IMR-90 (cell line): ENCODE measurements around the gene LAG3. TPM values are rescaled to one million over a fixed set of nuclear protein-coding genes. Genes with fewer than 3 reads are reported as not detected.

Experiments
- ATAC-seq: fragments of 200-7000 bp; cut with Tn5 transposase; 2 replicates; pipeline ENCODE4 v1.9.1; 2020; ENCODE audit warnings: low read depth, mild to moderate bottlenecking, moderate library complexity
- BruUV-seq: library from RNA; stranded (reverse); fragments of 400-500 nt; replicated peaks from 2 replicates; lab custom pipeline; 2021; lab: Mats Ljungman, UMichigan
- CTCF ChIA-PET: fragments of 300-600 bp; formaldehyde crosslinking; extraction: SDS; loops from one replicate; lab custom pipeline; 2021; ENCODE audit warnings: antibody characterized with exemption; lab: Yijun Ruan, JAX
- POLR2A ChIA-PET: fragments of 300-600 bp; sonication (Branson Sonifier 250); formaldehyde crosslinking; loops from one replicate; lab custom pipeline; 2022; ENCODE audit warnings: antibody characterized with exemption; ENCODE audit not compliant: unreplicated experiment; lab: Charles Lee
- DNase-seq: peaks from one replicate; pipeline ENCODE4 v3.0.0; 2013
- H2AFZ ChIP-seq: replicated peaks from 2 replicates; pipeline ENCODE3; 2013; ENCODE audit warnings: low read length, mild to moderate bottlenecking; ENCODE audit not compliant: poor library complexity
- H2AK5ac ChIP-seq: 2 replicates; pipeline ENCODE4 v1.6.1; 2013; ENCODE audit warnings: low read depth, low read length, inconsistent platforms
- H2AK9ac ChIP-seq: replicated peaks from 2 replicates; pipeline ENCODE3; 2013; ENCODE audit warnings: mild to moderate bottlenecking, low read depth, low read length, moderate library complexity; ENCODE audit not compliant: poor library complexity
- H2BK120ac ChIP-seq: 2 replicates; pipeline ENCODE4 v1.6.1; 2013; ENCODE audit warnings: low read depth, low read length, inconsistent platforms
- H2BK15ac ChIP-seq: 3 replicates; pipeline ENCODE4 v1.6.1; 2013; ENCODE audit warnings: low read depth, low read length, inconsistent platforms
- H2BK20ac ChIP-seq: 2 replicates; pipeline ENCODE4 v1.6.1; 2013; ENCODE audit warnings: low read depth, mild to moderate bottlenecking, inconsistent platforms, low read length, moderate library complexity
- H2BK5ac ChIP-seq: 2 replicates; pipeline ENCODE4 v1.6.1; 2013; ENCODE audit warnings: mild to moderate bottlenecking, low read depth, low read length, inconsistent platforms; ENCODE audit not compliant: poor library complexity, severe bottlenecking
- H3K14ac ChIP-seq: replicated peaks from 2 replicates; pipeline ENCODE4 v1.6.1; 2013; ENCODE audit warnings: low read depth, low read length, inconsistent platforms
- H3K18ac ChIP-seq: 2 replicates; pipeline ENCODE4 v1.6.1; 2013; ENCODE audit warnings: low read depth, low read length, control low read depth
- H3K23ac ChIP-seq: 2 replicates; pipeline ENCODE4 v1.6.1; 2013; ENCODE audit warnings: low read depth, low read length, inconsistent platforms
- H3K27ac ChIP-seq: 2 replicates; pipeline ENCODE4 v1.5.1; 2013; ENCODE audit warnings: mild to moderate bottlenecking, control low read depth, low read length; ENCODE audit not compliant: insufficient read depth
- H3K27me3 ChIP-seq: 2 replicates; pipeline ENCODE4 v1.6.1; 2013; ENCODE audit warnings: low read length; ENCODE audit not compliant: control insufficient read depth, insufficient read depth
- H3K36me3 ChIP-seq: 2 replicates; pipeline ENCODE4 v1.6.1; 2013; ENCODE audit warnings: low read length, mixed read lengths; ENCODE audit not compliant: control insufficient read depth, insufficient read depth
- H3K4ac ChIP-seq: 2 replicates; pipeline ENCODE4 v1.6.1; 2013; ENCODE audit warnings: low read depth, low read length, inconsistent platforms
- H3K4me1 ChIP-seq: 2 replicates; pipeline ENCODE4 v1.6.1; 2013; ENCODE audit warnings: low read length, mixed read lengths; ENCODE audit not compliant: control insufficient read depth, insufficient read depth
- H3K4me2 ChIP-seq: 2 replicates; pipeline ENCODE4 v1.6.1; 2013; ENCODE audit warnings: low read depth, mild to moderate bottlenecking, control low read depth, low read length, moderate library complexity
- H3K4me3 ChIP-seq: 2 replicates; pipeline ENCODE4 v1.5.1; 2013; ENCODE audit warnings: low read depth, mild to moderate bottlenecking, control low read depth, low read length, moderate library complexity; ENCODE audit not compliant: insufficient read depth
- H3K56ac ChIP-seq: 2 replicates; pipeline ENCODE4 v1.6.1; 2013; ENCODE audit warnings: low read length, inconsistent platforms; ENCODE audit not compliant: insufficient read depth; ENCODE audit errors: extremely low read depth
- H3K79me1 ChIP-seq, 2 experiments: 2 replicates each; pipeline ENCODE4 v1.6.1; 2013; ENCODE audit warnings: low read length in 2 of 2, inconsistent platforms in 1 of 2, low read depth in 1 of 2
- H3K9ac ChIP-seq: 2 replicates; pipeline ENCODE4 v1.6.1; 2013; ENCODE audit warnings: low read depth, low read length, control low read depth
- H3K9me1 ChIP-seq: 2 replicates; pipeline ENCODE4 v1.6.1; 2013; ENCODE audit warnings: low read length, inconsistent platforms; ENCODE audit not compliant: insufficient read depth
- H3K9me3 ChIP-seq: 2 replicates; pipeline ENCODE4 v1.6.1; 2013; ENCODE audit warnings: low read length; ENCODE audit not compliant: control insufficient read depth, insufficient read depth
- H4K20me1 ChIP-seq: 2 replicates; pipeline ENCODE4 v1.6.1; 2013; ENCODE audit warnings: low read length, inconsistent platforms; ENCODE audit not compliant: insufficient read depth
- H4K5ac ChIP-seq: 2 replicates; pipeline ENCODE4 v1.6.1; 2013; ENCODE audit warnings: mild to moderate bottlenecking, low read depth, low read length, control low read depth
- H4K8ac ChIP-seq, 2 experiments: 2 replicates each; pipeline ENCODE4 v1.6.1; 2013; ENCODE audit warnings: low read depth in 2 of 2, low read length in 2 of 2, control low read depth in 1 of 2, inconsistent platforms in 1 of 2
- H4K91ac ChIP-seq: 2 replicates; pipeline ENCODE4 v1.6.1; 2013; ENCODE audit warnings: low read depth, low read length, inconsistent platforms; ENCODE audit not compliant: insufficient read depth
- BHLHE40 ChIP-seq: fragments of 150-350 bp; IDR thresholded peaks from 2 replicates; pipeline ENCODE4 v1.6.1; 2016; ENCODE audit warnings: mild to moderate bottlenecking, low read depth, low read length
- CEBPB ChIP-seq: IDR thresholded peaks from 2 replicates; pipeline ENCODE4 v1.6.1; 2012; ENCODE audit warnings: low read depth, low read length, improper control_type of control experiment
- CHD1 ChIP-seq: IDR thresholded peaks from 2 replicates; pipeline ENCODE4 v1.6.1; 2012; ENCODE audit warnings: low read depth, low read length, improper control_type of control experiment
- FOS ChIP-seq: fragments of 150-350 bp; IDR thresholded peaks from 2 replicates; pipeline ENCODE4 v1.6.1; 2016; ENCODE audit warnings: low read depth, low read length
- MAZ ChIP-seq: IDR thresholded peaks from 2 replicates; pipeline ENCODE4 v1.6.1; 2012; ENCODE audit warnings: low read depth, mild to moderate bottlenecking, low read length, improper control_type of control experiment, moderate library complexity, borderline replicate concordance
- MXI1 ChIP-seq: IDR thresholded peaks from 2 replicates; pipeline ENCODE4 v1.6.1; 2012; ENCODE audit warnings: low read depth, mild to moderate bottlenecking, low read length, moderate library complexity, borderline replicate concordance
- NFE2L2 ChIP-seq: fragments of 150-350 bp; IDR thresholded peaks from 2 replicates; pipeline ENCODE4 v1.6.1; 2016; ENCODE audit warnings: low read depth, mild to moderate bottlenecking, low read length
- POLR2A ChIP-seq: IDR thresholded peaks from 2 replicates; pipeline ENCODE4 v1.6.1; 2012; ENCODE audit warnings: mild to moderate bottlenecking, low read depth, low read length
- RAD21 ChIP-seq: IDR thresholded peaks from 2 replicates; pipeline ENCODE4 v1.6.1; 2012; ENCODE audit warnings: low read length, improper control_type of control experiment
- RCOR1 ChIP-seq: IDR thresholded peaks from 2 replicates; pipeline ENCODE4 v1.6.1; 2012; ENCODE audit warnings: mild to moderate bottlenecking, low read length, improper control_type of control experiment; ENCODE audit not compliant: insufficient replicate concordance
- RFX5 ChIP-seq: IDR thresholded peaks from 2 replicates; pipeline ENCODE4 v1.8.0; 2012; ENCODE audit warnings: low read depth, mild to moderate bottlenecking, low read length, moderate library complexity
- SMC3 ChIP-seq: fragments of 150-350 bp; IDR thresholded peaks from 2 replicates; pipeline ENCODE4 v1.6.1; 2016; ENCODE audit warnings: low read depth, mild to moderate bottlenecking, antibody characterized with exemption, low read length, moderate library complexity
- WGBS, 2 experiments: methylation state at CpG; one replicate each; pipeline versions ENCODE4 v1.1.5 to v1.1.7; 2013; ENCODE audit warnings: missing lambda C conversion rate in 2 of 2; ENCODE audit not compliant: insufficient read length in 1 of 2; ENCODE audit errors: extremely low coverage in 2 of 2; 5-methylcytosine and 5-hydroxymethylcytosine counted together
- dilution Hi-C: fragments of 300-500 bp; cut with HindIII; formaldehyde crosslinking; loops from one replicate; pipeline ENCODE4 v1.14.3; 2018; ENCODE audit warnings: low sequenced_read_pairs; ENCODE audit not compliant: unreplicated experiment
- in situ Hi-C: fragments of 300-500 bp; cut with MboI; formaldehyde crosslinking; loops from 3 replicates; pipeline ENCODE4 v1.14.3; 2019; ENCODE audit warnings: low sequenced_read_pairs, inconsistent platforms, mixed read lengths
- intact Hi-C: fragments of 100-400 bp; cut with micrococcal nuclease; formaldehyde crosslinking; loops from 2 replicates; pipeline ENCODE4 v1.10.0; 2022
- polyA plus RNA-seq, 3 experiments: library from polyadenylated mRNA; depleted of rRNA; stranded (reverse); fragments of >200 nt; gene quantifications; 2 replicates each; pipeline ENCODE4 v1.2.3, GENCODE V29; 2012; ENCODE audit warnings: low replicate concordance in 1 of 3
- total RNA-seq: library from RNA; depleted of rRNA; stranded (reverse); fragments of >200 nt; gene quantifications from 2 replicates; pipeline ENCODE4 v1.2.3, GENCODE V29; 2012
- TF ChIP-seq, protein P1 (sequence below): conservative IDR thresholded peaks from 2 replicates; pipeline ENCODE4 v1.5.1; 2012; ENCODE audit warnings: mild to moderate bottlenecking, low read depth, low read length, improper control_type of control experiment
- TF ChIP-seq, protein P2 (sequence below): fragments of 150-350 bp; IDR thresholded peaks from 2 replicates; pipeline ENCODE4 v1.6.1; 2016; ENCODE audit warnings: low read depth, mild to moderate bottlenecking, low read length, moderate library complexity, borderline replicate concordance
- TF ChIP-seq, protein P3 (sequence below): fragments of 150-350 bp; IDR thresholded peaks from 2 replicates; pipeline ENCODE4 v1.6.1; 2017; ENCODE audit warnings: mild to moderate bottlenecking, antibody characterized with exemption, low read length, low read depth

The LAG3 gene
- total and polyA plus RNA-seq, 2 of the 4 experiments (the other 2 are of a cell fraction), result 0.41 TPM; not detected in 1

DNA sequence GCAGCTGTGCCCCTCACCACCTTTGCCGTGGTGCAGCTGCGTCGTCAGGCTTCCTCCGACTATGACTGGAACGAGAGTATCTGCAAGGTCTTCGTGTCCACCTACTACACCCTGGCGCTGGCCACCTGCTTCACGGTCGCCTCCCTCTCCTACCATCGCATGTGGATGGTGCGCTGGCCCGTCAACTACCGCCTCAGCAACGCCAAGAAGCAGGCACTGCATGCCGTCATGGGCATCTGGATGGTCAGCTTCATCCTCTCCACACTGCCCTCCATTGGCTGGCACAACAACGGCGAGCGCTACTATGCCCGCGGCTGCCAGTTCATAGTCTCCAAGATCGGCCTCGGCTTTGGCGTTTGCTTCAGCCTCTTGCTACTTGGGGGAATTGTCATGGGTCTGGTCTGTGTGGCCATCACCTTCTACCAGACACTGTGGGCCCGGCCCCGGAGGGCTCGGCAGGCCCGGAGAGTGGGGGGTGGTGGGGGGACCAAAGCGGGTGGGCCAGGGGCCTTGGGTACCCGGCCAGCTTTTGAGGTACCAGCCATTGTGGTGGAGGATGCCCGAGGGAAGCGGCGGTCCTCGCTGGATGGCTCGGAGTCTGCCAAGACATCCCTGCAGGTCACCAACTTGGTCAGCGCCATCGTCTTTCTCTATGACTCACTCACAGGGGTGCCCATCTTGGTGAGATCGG, 51.9 kb downstream of the LAG3 start:
- peak overlapping the region; percentile 18; the same call in 1 of the 2 replicates for H2AK5ac ChIP-seq
- H4K5ac ChIP-seq, result no peak overlapping the region
- no peak overlapping the region for H3K9ac ChIP-seq
- intact Hi-C loops, result loop anchor here (2.0 kb wide), 1 partner anchor 207 kb away; no protein-coding TSS in a partner anchor
- no peak overlapping the region for H4K8ac ChIP-seq
- H4K91ac ChIP-seq, result no peak overlapping the region
- no peak overlapping the region for H3K56ac ChIP-seq
- H2BK120ac ChIP-seq, result no peak overlapping the region
- no peak overlapping the region for H3K4me3 ChIP-seq
- H3K23ac ChIP-seq, result no peak overlapping the region
- no peak overlapping the region for H2BK15ac ChIP-seq
- H3K27ac ChIP-seq, result no peak overlapping the region
- H2BK20ac ChIP-seq, result no peak overlapping the region
- dilution Hi-C loops, result no loop called here
- H3K18ac ChIP-seq, result no peak overlapping the region
- H3K27me3 ChIP-seq, result peaks cover 2% of the 10 kb centered on the region; the same call in 1 of the 2 replicates
- in situ Hi-C loops, result loop anchor here (10.0 kb wide), 1 partner anchor 209 kb away; no protein-coding TSS in a partner anchor
- peak overlapping the region; percentile 38 for H2AFZ ChIP-seq
- no peaks in the 10 kb centered on the region for H3K9me3 ChIP-seq
- peaks cover 2% of the 10 kb centered on the region; the same call in 1 of the 2 replicates for H3K9me1 ChIP-seq
- no peaks in the 10 kb centered on the region for H4K20me1 ChIP-seq
- H2BK5ac ChIP-seq, result no peak overlapping the region
- DNase-seq, result no peak
- ATAC-seq, result no peak
- H3K4ac ChIP-seq, result no peak overlapping the region
- POLR2A ChIA-PET, result no interaction called here
- CTCF ChIA-PET, result interaction anchor here (1.0 kb wide), 1 partner anchor 58 kb away, joined by 4 read pairs; the partner anchor contains the start of gene PTMS
- H3K79me1 ChIP-seq, result peaks cover 2 to 39% of the 10 kb centered on the region in 2 experiments; a peak in 3 of 4 replicates
- 94% methylated on average over 23 of the region's 37 CpGs; no CpG with 5 or more reads in 1 of the 2 experiments for WGBS, 2 experiments
- no TSS peak for BruUV-seq
- H3K14ac ChIP-seq, result no peak overlapping the region
- no peaks in the 10 kb centered on the region for H3K36me3 ChIP-seq
- H3K4me2 ChIP-seq, result no peak overlapping the region
- H3K4me1 ChIP-seq, result peaks cover 18% of the 10 kb centered on the region
- no peak overlapping the region for H2AK9ac ChIP-seq
- TF ChIP-seq CHD1 (no peak), CEBPB (no peak), MAZ (no peak), NFE2L2 (no peak), BHLHE40 (no peak), POLR2A (no peak), MXI1 (no peak), FOS (no peak), SMC3 (no peak), RAD21 (no peak), RCOR1 (no peak), RFX5 (no peak)
- TF ChIP-seq, protein P1, sequence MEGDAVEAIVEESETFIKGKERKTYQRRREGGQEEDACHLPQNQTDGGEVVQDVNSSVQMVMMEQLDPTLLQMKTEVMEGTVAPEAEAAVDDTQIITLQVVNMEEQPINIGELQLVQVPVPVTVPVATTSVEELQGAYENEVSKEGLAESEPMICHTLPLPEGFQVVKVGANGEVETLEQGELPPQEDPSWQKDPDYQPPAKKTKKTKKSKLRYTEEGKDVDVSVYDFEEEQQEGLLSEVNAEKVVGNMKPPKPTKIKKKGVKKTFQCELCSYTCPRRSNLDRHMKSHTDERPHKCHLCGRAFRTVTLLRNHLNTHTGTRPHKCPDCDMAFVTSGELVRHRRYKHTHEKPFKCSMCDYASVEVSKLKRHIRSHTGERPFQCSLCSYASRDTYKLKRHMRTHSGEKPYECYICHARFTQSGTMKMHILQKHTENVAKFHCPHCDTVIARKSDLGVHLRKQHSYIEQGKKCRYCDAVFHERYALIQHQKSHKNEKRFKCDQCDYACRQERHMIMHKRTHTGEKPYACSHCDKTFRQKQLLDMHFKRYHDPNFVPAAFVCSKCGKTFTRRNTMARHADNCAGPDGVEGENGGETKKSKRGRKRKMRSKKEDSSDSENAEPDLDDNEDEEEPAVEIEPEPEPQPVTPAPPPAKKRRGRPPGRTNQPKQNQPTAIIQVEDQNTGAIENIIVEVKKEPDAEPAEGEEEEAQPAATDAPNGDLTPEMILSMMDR, result no peak
- TF ChIP-seq, protein P2, sequence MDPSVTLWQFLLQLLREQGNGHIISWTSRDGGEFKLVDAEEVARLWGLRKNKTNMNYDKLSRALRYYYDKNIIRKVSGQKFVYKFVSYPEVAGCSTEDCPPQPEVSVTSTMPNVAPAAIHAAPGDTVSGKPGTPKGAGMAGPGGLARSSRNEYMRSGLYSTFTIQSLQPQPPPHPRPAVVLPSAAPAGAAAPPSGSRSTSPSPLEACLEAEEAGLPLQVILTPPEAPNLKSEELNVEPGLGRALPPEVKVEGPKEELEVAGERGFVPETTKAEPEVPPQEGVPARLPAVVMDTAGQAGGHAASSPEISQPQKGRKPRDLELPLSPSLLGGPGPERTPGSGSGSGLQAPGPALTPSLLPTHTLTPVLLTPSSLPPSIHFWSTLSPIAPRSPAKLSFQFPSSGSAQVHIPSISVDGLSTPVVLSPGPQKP, result no peak
- TF ChIP-seq, protein P3, sequence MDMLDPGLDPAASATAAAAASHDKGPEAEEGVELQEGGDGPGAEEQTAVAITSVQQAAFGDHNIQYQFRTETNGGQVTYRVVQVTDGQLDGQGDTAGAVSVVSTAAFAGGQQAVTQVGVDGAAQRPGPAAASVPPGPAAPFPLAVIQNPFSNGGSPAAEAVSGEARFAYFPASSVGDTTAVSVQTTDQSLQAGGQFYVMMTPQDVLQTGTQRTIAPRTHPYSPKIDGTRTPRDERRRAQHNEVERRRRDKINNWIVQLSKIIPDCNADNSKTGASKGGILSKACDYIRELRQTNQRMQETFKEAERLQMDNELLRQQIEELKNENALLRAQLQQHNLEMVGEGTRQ, result no peak
